GM18526 (cell line): Measurements from ENCODE around the gene SRP9.

Experiments used
- POLR2A ChIP-seq: IDR thresholded peaks from 3 replicates; pipeline ENCODE4 v1.6.1; 2011; ENCODE audit not compliant: insufficient read length; ENCODE audit errors: extremely low read depth

Gene SRP9

GRCh38 chr1:225777583-225778336 lies at the start of gene SRP9:
Gene SRP9 (plus strand): TSS chr1:225777826. CDS start chr1:225777941, 115 bp downstream.
- peak; percentile 58 for TF ChIP-seq POLR2A

- TF ChIP-seq POLR2A = no peak
Measured at GRCh38 chr1:225731491-225731890, 46.1 kb upstream of the SRP9 start.

GRCh38 chr1:225733254-225733653 lies 44.4 kb upstream of the SRP9 start:
- TF ChIP-seq POLR2A = no peak

GRCh38 chr1:225735252-225736149 lies 42.1 kb upstream of the SRP9 start:
- no peak for TF ChIP-seq POLR2A

- TF ChIP-seq POLR2A = no peak
Measured at GRCh38 chr1:225736437-225737098, 41.1 kb upstream of the SRP9 start.

- no peak for TF ChIP-seq POLR2A
Measured at GRCh38 chr1:225737161-225737560, 40.5 kb upstream of the SRP9 start.

GRCh38 chr1:225737866-225738265 lies 39.8 kb upstream of the SRP9 start:
- TF ChIP-seq POLR2A = no peak

- no peak for TF ChIP-seq POLR2A
Measured at GRCh38 chr1:225738763-225739162, 38.9 kb upstream of the SRP9 start.

GRCh38 chr1:225739542-225740107 lies 38.0 kb upstream of the SRP9 start:
- no peak for TF ChIP-seq POLR2A

GRCh38 chr1:225744745-225745144 lies 32.9 kb upstream of the SRP9 start:
- no peak for TF ChIP-seq POLR2A

- no peak for TF ChIP-seq POLR2A
Measured at GRCh38 chr1:225745273-225745672, 32.4 kb upstream of the SRP9 start.

GRCh38 chr1:225746361-225747179 lies 31.1 kb upstream of the SRP9 start:
- TF ChIP-seq POLR2A = no peak

GRCh38 chr1:225747566-225747965 lies 30.1 kb upstream of the SRP9 start:
- TF ChIP-seq POLR2A = no peak

- TF ChIP-seq POLR2A = no peak
Measured at GRCh38 chr1:225748529-225748928, 29.1 kb upstream of the SRP9 start.
